Measurements from ENCODE around the gene ARHGAP15.

ARHGAP15 gene

GRCh38 chr2:143251681-143252080 is 122.5 kb downstream of the ARHGAP15 start:
- CTCF ChIA-PET: no interaction called here
- TF ChIP-seq CTCF (conservative IDR thresholded peaks at IDR 0.05; ENCODE audit: low read depth): no peak
- DNase-seq (ENCODE audit: low spot score): no peak
- POLR2A ChIA-PET (ENCODE audit: low non-redundant PET): no interaction called here
- no peak overlapping the region for H3K27ac ChIP-seq

GRCh38 chr2:143252138-143252907 is 123.1 kb downstream of the ARHGAP15 start:
- DNase-seq (ENCODE audit: low spot score): no peak
- ChIA-PET CTCF (no interaction called here), POLR2A (ENCODE audit: low non-redundant PET) (no interaction called here)
- no peak overlapping the region for H3K27ac ChIP-seq
- no peak for TF ChIP-seq CTCF (conservative IDR thresholded peaks at IDR 0.05; ENCODE audit: low read depth)

GRCh38 chr2:143254110-143254509 is 124.9 kb downstream of the ARHGAP15 start:
- ChIA-PET CTCF (no interaction called here), POLR2A (ENCODE audit: low non-redundant PET) (no interaction called here)

GRCh38 chr2:143255086-143255485 is 125.9 kb downstream of the ARHGAP15 start:
- no peak for DNase-seq (ENCODE audit: low spot score)
- POLR2A ChIA-PET (ENCODE audit: low non-redundant PET): no interaction called here
- no peak for TF ChIP-seq CTCF (conservative IDR thresholded peaks at IDR 0.05; ENCODE audit: low read depth)
- H3K27ac ChIP-seq: no peak overlapping the region
- CTCF ChIA-PET: interaction anchor here (0.9 kb wide), 1 partner anchor 221 kb away, joined by 4 read pairs; no protein-coding TSS in a partner anchor

More at GRCh38 chr2:143254110-143254509, 124.9 kb downstream of the ARHGAP15 start:
- no peak for DNase-seq (ENCODE audit: low spot score)
- no peak for TF ChIP-seq CTCF (conservative IDR thresholded peaks at IDR 0.05; ENCODE audit: low read depth)
- H3K27ac ChIP-seq: no peak overlapping the region

- no peak overlapping the region for H3K27ac ChIP-seq
- CTCF ChIA-PET: interaction anchor here (0.9 kb wide), 1 partner anchor 222 kb away, joined by 4 read pairs; no protein-coding TSS in a partner anchor
- POLR2A ChIA-PET (ENCODE audit: low non-redundant PET): no interaction called here
Observed at GRCh38 chr2:143255899-143256298, 126.7 kb downstream of the ARHGAP15 start.

More at GRCh38 chr2:143255899-143256298, 126.7 kb downstream of the ARHGAP15 start:
- TF ChIP-seq CTCF (conservative IDR thresholded peaks at IDR 0.05; ENCODE audit: low read depth): no peak
- no peak for DNase-seq (ENCODE audit: low spot score)

All from RWPE1 (cell line).